ENCODE data around the gene ECT2L. TPM values are rescaled to one million over a fixed set of nuclear protein-coding genes. Genes with fewer than 3 reads are reported as not detected.

ECT2L gene
- total RNA-seq, 1 donor from 2014 or later, result 1.6 TPM

GRCh38 chr6:138772596-138773176 lies 23.2 kb upstream of the ECT2L start:
- no peak for DNase-seq
- Histone ChIP-seq H3K27ac (replicated peaks) (peak overlapping the region; percentile 98), H3K27me3 (ENCODE audit: low read depth) (no peaks in the 10 kb centered on the region), H3K9me3 (replicated peaks) (no peaks in the 10 kb centered on the region), H3K4me3 (peak overlapping the region; percentile 87), H3K36me3 (peaks cover 21% of the 10 kb centered on the region), H3K4me1 (peaks cover 34% of the 10 kb centered on the region)
- intact Hi-C loops (cut with micrococcal nuclease), result no loop called here
- TF ChIP-seq CTCF (IDR thresholded peaks at IDR 0.05; ENCODE audit: borderline replicate concordance), result no peak

- H3K36me3 ChIP-seq, result peaks cover 28% of the 10 kb centered on the region
- peak within 1 kb of the TSS; percentile 87 for H3K4me3 ChIP-seq
- TF ChIP-seq CTCF (IDR thresholded peaks at IDR 0.05; ENCODE audit: borderline replicate concordance), result no peak
- peak; percentile 93 for DNase-seq
- intact Hi-C loops (cut with micrococcal nuclease), result no loop called here
- no peaks in the 10 kb centered on the region for H3K27me3 ChIP-seq (ENCODE audit: low read depth)
- peaks cover 34% of the 10 kb centered on the region for H3K4me1 ChIP-seq
- no peaks in the 10 kb centered on the region for H3K9me3 ChIP-seq (replicated peaks)
- H3K27ac ChIP-seq (replicated peaks), result peak within 1 kb of the TSS; percentile 98
Measured at GRCh38 chr6:138773177-138774091, 22.5 kb upstream of the ECT2L start, which contains the start of gene CCDC28A. CCDC28A (plus strand) TSS chr6:138773769; CDS start chr6:138776121, 2,352 bp downstream.

- Histone ChIP-seq H3K27me3 (ENCODE audit: low read depth) (no peaks in the 10 kb centered on the region), H3K9me3 (replicated peaks) (no peaks in the 10 kb centered on the region), H3K4me3 (peak overlapping the region; percentile 87), H3K4me1 (peaks cover 34% of the 10 kb centered on the region), H3K27ac (replicated peaks) (peak overlapping the region; percentile 98), H3K36me3 (peaks cover 32% of the 10 kb centered on the region)
- no peak for DNase-seq
- intact Hi-C loops (cut with micrococcal nuclease), result no loop called here
- no peak for TF ChIP-seq CTCF (IDR thresholded peaks at IDR 0.05; ENCODE audit: borderline replicate concordance)
Measured at GRCh38 chr6:138774370-138774769, 21.5 kb upstream of the ECT2L start.

- TF ChIP-seq CTCF (IDR thresholded peaks at IDR 0.05; ENCODE audit: borderline replicate concordance), result no peak
- Histone ChIP-seq H3K36me3 (peaks cover 46% of the 10 kb centered on the region), H3K27me3 (ENCODE audit: low read depth) (no peaks in the 10 kb centered on the region), H3K4me3 (no peak overlapping the region), H3K9me3 (replicated peaks) (no peaks in the 10 kb centered on the region), H3K4me1 (peaks cover 34% of the 10 kb centered on the region), H3K27ac (replicated peaks) (no peak overlapping the region)
- intact Hi-C loops (cut with micrococcal nuclease), result no loop called here
- no peak for DNase-seq
Measured at GRCh38 chr6:138776659-138777058, 19.2 kb upstream of the ECT2L start.

GRCh38 chr6:138778331-138778730 lies 17.6 kb upstream of the ECT2L start:
- no peak for DNase-seq
- no peaks in the 10 kb centered on the region for H3K9me3 ChIP-seq (replicated peaks)
- H3K27me3 ChIP-seq (ENCODE audit: low read depth), result no peaks in the 10 kb centered on the region
- no peak overlapping the region for H3K4me3 ChIP-seq
- TF ChIP-seq CTCF (IDR thresholded peaks at IDR 0.05; ENCODE audit: borderline replicate concordance), result no peak
- no peak overlapping the region for H3K27ac ChIP-seq (replicated peaks)
- peaks cover 26% of the 10 kb centered on the region for H3K4me1 ChIP-seq
- intact Hi-C loops (cut with micrococcal nuclease), result no loop called here
- H3K36me3 ChIP-seq, result peaks cover 62% of the 10 kb centered on the region
